Measurements from ENCODE around the gene EOLA1.
"Not testable (repeated sequence)": the region's sequence is repeated elsewhere in the genome, so short reads cannot be mapped to it uniquely, and the experiment has no call there.

Gene EOLA1

DNA sequence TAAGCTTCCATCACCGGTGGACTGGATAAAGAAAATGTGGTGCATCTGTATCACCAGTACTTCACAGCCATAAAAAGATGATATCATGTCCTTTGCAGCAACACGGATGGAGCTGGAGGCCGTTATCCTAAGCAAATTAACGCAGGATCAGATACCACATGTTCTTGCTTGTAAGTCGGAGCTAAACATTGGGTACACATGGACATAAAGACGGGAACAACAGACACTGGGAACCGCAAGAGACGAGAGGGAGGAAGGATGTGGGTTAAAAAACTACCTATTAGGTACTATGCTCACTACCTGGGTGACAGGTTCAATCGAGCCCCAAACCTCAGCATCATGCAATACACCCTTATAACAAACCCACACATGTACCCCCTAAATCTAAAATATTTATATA, 19.4 kb upstream of the EOLA1 start:
- peaks cover 31% of the 10 kb centered on the region for H3K4me1 Mint-ChIP-seq (ENCODE audit: low read depth)
- H3K4me3 Mint-ChIP-seq: peak overlapping the region; percentile 66
- peak overlapping the region; percentile 64 for H3K27ac Mint-ChIP-seq
- H3K9me3 Mint-ChIP-seq: peaks cover 14% of the 10 kb centered on the region
- DNase-seq (ENCODE audit: low spot score): no peak
- H3K27me3 Mint-ChIP-seq (ENCODE audit: low read depth): no peaks in the 10 kb centered on the region
- peaks cover 15% of the 10 kb centered on the region for H3K36me3 Mint-ChIP-seq (ENCODE audit: low read depth)

DNA sequence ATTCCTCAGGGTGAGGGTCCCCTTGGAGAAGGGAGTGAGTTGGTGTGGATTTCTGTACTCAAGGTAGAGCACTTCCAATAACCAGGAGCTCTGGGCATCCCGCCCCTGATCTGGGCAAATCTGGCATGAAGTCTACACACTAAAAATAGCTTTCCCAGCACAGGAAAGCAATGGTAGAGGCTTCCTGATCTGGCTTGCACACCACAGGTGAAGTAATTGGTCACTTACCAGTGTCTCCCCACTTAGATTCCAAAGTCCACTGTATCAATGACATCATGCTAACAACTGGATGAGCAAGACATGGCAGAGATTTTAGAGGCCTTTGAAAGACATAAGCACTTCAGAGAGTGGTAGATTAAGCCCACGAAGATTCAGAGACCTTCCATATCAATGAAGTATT, 17.9 kb upstream of the EOLA1 start:
- no peak overlapping the region for H3K27ac Mint-ChIP-seq
- H3K9me3 Mint-ChIP-seq: peaks cover 1% of the 10 kb centered on the region
- no peaks in the 10 kb centered on the region for H3K27me3 Mint-ChIP-seq (ENCODE audit: low read depth)
- no peak overlapping the region for H3K4me3 Mint-ChIP-seq
- peaks cover 7% of the 10 kb centered on the region for H3K36me3 Mint-ChIP-seq (ENCODE audit: low read depth)
- peaks cover 28% of the 10 kb centered on the region for H3K4me1 Mint-ChIP-seq (ENCODE audit: low read depth)
- no peak for DNase-seq (ENCODE audit: low spot score)

DNA sequence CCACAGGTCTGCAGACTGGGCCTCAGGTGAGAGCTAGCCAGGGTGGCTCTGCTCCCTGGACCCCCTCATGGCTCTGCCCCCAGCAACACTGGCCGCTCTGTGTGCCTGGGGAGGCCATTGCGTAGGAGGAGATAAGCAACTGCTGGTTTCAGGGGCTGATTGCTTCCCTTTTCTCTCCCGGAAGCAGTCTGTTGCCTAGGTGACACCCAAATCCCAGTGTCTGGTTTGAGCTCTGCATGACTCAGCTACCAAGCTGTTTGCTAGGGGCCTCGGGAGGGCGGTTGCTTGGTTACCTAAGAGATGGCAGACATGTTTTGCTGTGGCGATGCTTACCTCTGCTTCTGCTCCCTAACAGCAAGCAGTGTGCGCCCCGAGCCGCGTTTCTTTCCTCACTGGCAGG, 15.4 kb upstream of the EOLA1 start:
- H3K27ac Mint-ChIP-seq: peak overlapping the region; percentile 75
- peak overlapping the region; percentile 36 for H3K4me3 Mint-ChIP-seq
- not testable (repeated sequence) for H3K27me3 Mint-ChIP-seq (ENCODE audit: low read depth)

DNA sequence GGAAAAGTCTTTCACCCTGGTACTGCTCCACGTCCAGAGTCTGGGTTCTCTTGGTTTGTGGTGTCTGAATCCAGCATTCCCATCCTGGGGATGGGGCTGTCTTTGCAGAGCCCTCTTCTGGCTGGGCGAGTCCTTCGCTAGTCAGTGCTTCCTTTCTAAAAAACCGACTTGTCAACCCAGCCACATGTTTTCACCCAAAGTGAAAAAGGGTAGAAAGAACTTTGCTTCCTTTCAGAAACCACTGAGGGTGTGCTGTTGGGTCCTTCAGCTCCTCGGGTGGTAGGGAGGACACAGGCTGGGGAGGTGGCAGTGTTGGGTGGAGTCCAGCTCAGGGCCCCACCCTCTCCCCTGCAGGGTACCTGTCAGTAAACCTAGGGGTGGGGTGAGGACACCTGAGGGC, 14.9 kb upstream of the EOLA1 start:
- H3K9me3 Mint-ChIP-seq; H3K27me3 Mint-ChIP-seq (ENCODE audit: low read depth): not testable (repeated sequence)
- Mint-ChIP-seq H3K4me1 (ENCODE audit: low read depth) (peaks cover 22% of the 10 kb centered on the region), H3K27ac (peak overlapping the region; percentile 87), H3K36me3 (ENCODE audit: low read depth) (peaks cover 12% of the 10 kb centered on the region), H3K4me3 (peak overlapping the region; percentile 50)
- DNase-seq (ENCODE audit: low spot score): peak; percentile 10

More for the DNA sequence above, 15.4 kb upstream of the EOLA1 start:
- H3K36me3 Mint-ChIP-seq (ENCODE audit: low read depth); H3K9me3 Mint-ChIP-seq: not testable (repeated sequence)
- DNase-seq (ENCODE audit: low spot score): peak; percentile 66
- peaks cover 27% of the 10 kb centered on the region for H3K4me1 Mint-ChIP-seq (ENCODE audit: low read depth)

DNA sequence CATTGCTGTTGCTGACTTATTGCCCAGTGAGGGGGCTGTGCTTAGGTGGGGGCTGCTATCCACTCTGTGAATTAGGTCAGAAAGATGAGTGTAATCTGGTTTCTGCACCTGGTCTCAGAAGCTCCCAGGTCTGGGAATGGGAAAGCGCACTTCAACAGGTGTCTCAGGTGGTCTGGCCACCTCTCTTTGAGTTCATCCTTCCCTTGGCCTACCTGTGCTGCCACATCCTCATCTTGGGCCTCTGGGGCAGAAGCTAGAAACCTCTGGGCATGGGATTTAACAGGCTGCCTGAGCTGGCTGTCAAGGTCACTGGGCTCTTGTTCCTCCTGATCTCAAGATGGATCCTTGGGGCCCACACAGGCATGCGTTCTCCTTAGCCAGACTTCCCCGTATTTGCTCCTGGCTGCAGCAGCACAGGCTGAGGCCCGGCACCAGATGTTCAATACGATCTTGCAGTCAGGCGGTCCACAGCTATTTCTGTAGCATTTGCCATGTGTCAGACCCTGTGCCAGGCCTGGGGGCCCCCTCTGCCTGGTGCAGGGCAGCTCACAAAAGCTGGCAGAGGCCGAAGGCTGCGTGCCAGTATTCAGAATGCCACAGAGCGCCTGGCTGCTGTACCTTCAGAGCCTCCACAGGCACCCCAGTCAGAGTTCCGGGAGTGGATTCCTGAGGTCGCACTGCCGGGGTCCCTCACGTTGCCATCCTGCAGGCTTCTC, 14.3 kb upstream of the EOLA1 start:
- not testable (repeated sequence) for H3K27me3 Mint-ChIP-seq (ENCODE audit: low read depth); H3K9me3 Mint-ChIP-seq; DNase-seq (ENCODE audit: low spot score); H3K4me3 Mint-ChIP-seq
- H3K36me3 Mint-ChIP-seq (ENCODE audit: low read depth): peaks cover 16% of the 10 kb centered on the region
- peaks cover 17% of the 10 kb centered on the region for H3K4me1 Mint-ChIP-seq (ENCODE audit: low read depth)
- H3K27ac Mint-ChIP-seq: peak overlapping the region; percentile 87

DNA sequence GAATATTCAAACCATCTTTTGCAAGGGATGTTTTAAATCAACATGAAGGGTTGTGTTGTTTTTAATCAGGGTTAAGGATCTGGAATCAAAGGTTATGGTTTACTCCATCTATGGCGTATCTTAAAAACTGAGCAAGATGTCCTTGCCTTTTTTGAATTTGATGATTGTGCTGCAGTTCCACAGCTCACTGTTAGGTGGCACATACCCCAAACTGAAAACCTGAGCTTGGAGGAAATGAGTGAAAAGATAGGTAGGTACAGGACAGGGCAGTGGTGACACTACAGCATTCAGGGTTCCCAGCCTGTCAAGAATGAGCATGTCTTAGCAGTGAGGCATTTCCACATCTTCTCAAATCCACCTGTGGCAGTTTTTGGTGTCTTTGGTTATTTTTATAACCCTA, 13.1 kb upstream of the EOLA1 start:
- H3K4me1 Mint-ChIP-seq (ENCODE audit: low read depth): peaks cover 11% of the 10 kb centered on the region
- DNase-seq (ENCODE audit: low spot score): no peak
- H3K27ac Mint-ChIP-seq: peak overlapping the region; percentile 18
- no peaks in the 10 kb centered on the region for H3K9me3 Mint-ChIP-seq
- H3K27me3 Mint-ChIP-seq (ENCODE audit: low read depth): no peaks in the 10 kb centered on the region
- no peak overlapping the region for H3K4me3 Mint-ChIP-seq
- peaks cover 23% of the 10 kb centered on the region for H3K36me3 Mint-ChIP-seq (ENCODE audit: low read depth)

DNA sequence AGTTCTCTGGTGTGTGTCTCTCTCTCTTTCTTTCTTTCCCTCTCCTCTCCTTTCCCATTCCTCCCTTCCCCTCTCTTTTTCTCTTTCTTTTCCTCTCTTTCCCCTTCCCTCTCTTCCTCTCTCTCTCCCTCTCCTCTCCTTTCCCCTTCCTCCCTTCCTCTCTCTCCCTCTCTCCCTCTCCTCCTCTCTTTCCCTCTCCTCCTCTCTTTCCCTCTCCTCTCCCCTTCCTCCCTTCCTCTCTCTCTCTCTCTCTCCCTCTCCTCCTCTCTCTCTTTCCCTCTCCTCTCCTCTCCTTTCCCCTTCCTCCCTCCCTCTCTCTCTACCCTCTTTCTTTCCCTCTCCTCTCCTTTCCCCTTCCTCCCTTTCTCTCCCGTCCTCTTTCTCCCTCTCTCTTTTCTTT, 12.4 kb upstream of the EOLA1 start:
- Mint-ChIP-seq H3K36me3 (ENCODE audit: low read depth) (peaks cover 23% of the 10 kb centered on the region), H3K9me3 (no peaks in the 10 kb centered on the region), H3K27ac (no peak overlapping the region), H3K4me1 (ENCODE audit: low read depth) (peaks cover 10% of the 10 kb centered on the region), H3K27me3 (ENCODE audit: low read depth) (no peaks in the 10 kb centered on the region), H3K4me3 (no peak overlapping the region)
- DNase-seq (ENCODE audit: low spot score): no peak

DNA sequence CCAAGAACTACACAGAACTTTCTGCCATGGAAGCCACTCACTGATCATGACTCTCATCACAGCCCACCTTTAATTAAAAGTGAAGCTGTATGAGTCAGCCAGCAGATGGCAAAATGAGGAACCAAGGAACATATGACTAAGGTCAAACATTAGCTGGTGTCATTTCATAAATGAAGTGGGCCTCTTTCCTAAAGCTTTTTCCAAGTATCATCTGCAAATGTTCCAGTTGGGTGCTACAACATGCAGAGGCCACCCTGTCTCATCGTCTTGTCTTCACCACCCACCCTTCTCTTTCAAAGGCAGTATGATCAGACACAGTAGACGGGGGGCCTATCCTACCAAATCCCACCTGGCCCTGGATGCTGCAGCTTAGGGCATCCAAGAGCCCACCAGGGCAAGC, 9.2 kb upstream of the EOLA1 start:
- Mint-ChIP-seq H3K4me1 (ENCODE audit: low read depth) (peaks cover 10% of the 10 kb centered on the region), H3K9me3 (no peaks in the 10 kb centered on the region), H3K27me3 (ENCODE audit: low read depth) (no peaks in the 10 kb centered on the region), H3K27ac (no peak overlapping the region), H3K4me3 (no peak overlapping the region), H3K36me3 (ENCODE audit: low read depth) (peaks cover 29% of the 10 kb centered on the region)
- DNase-seq (ENCODE audit: low spot score): no peak

DNA sequence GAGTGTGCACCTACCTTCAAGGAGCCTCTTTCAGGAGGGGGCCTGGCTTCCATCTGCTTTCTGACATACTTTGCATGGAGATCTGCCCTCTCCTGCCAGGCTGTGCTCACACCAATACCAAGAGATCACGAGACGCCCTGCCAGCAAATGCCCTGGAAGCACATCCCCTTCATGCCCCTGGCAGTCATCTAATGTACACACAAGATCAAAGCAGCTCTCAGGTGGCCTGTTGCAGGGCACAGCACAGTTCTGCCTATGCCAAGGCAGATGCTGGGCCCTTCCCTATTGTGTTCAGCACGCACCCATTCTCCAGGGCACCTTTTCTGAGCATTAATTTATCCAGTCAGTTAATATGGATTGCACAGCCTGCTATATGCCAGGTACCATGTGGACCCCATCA, 7.9 kb upstream of the EOLA1 start:
- H3K27ac Mint-ChIP-seq; H3K4me3 Mint-ChIP-seq; H3K27me3 Mint-ChIP-seq (ENCODE audit: low read depth); H3K9me3 Mint-ChIP-seq; DNase-seq (ENCODE audit: low spot score); H3K4me1 Mint-ChIP-seq (ENCODE audit: low read depth): not testable (repeated sequence)
- peaks cover 27% of the 10 kb centered on the region for H3K36me3 Mint-ChIP-seq (ENCODE audit: low read depth)

DNA sequence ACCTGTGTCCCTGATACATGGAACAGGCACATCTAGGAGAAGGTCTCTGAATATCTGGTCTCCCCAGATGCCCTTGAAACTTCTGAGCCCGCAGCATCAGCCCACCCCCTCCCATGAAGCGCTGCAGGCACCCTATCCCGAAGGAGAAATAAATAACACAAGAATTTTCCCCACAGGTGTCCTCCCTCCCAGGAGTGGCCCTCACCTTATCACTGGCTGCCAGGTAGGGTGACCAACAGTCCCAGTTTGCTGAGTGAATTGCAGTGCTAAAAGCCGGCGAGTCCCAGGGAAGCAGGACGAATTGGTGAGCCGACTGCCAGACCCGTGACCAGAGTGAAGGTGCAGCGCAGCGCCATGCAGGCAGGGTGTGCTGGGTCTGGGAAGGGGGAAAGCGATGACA, 6.8 kb upstream of the EOLA1 start:
- not testable (repeated sequence) for H3K27ac Mint-ChIP-seq

DNA sequence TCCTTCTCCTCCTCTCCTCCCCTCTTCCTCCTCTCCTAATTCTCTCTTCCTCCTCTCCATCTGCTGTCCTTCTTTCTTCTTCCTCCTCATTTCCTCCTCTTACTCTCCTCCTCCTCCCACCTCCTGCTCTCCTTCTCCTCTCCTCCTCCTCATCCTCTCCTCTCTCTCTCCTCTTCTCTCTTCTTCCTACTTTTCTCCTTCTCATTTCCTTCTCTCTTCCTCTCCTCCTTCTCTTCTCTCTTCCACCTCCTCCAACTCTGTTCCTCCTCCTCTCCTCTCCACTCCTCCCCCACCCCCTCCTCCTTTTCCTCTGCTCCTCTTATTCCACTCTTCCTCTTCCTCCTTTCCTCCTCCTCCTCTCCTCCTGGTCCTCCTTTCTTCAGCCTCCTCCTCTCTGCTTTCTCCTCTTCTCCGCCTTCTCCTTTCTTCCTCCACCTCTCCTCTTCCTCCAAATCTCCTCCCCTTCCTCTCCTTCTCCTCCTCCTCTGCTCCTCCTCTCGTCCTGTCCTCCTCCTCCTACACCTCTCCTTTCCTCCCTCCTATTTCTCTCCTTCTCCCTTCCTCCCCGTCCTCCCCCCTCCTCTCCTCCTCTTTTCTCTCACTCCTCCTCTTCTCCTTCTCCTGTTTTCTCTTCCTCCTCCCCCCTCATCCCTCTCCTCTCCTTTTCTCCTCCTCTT, 5.7 kb upstream of the EOLA1 start:
- not testable (repeated sequence) for H3K27ac Mint-ChIP-seq; H3K4me1 Mint-ChIP-seq (ENCODE audit: low read depth); H3K4me3 Mint-ChIP-seq; H3K9me3 Mint-ChIP-seq; H3K27me3 Mint-ChIP-seq (ENCODE audit: low read depth); DNase-seq (ENCODE audit: low spot score)
- H3K36me3 Mint-ChIP-seq (ENCODE audit: low read depth): peaks cover 20% of the 10 kb centered on the region

More for the DNA sequence above, 6.8 kb upstream of the EOLA1 start:
- not testable (repeated sequence) for H3K9me3 Mint-ChIP-seq; H3K4me3 Mint-ChIP-seq; H3K27me3 Mint-ChIP-seq (ENCODE audit: low read depth); H3K4me1 Mint-ChIP-seq (ENCODE audit: low read depth); DNase-seq (ENCODE audit: low spot score)
- H3K36me3 Mint-ChIP-seq (ENCODE audit: low read depth): peaks cover 27% of the 10 kb centered on the region

DNA sequence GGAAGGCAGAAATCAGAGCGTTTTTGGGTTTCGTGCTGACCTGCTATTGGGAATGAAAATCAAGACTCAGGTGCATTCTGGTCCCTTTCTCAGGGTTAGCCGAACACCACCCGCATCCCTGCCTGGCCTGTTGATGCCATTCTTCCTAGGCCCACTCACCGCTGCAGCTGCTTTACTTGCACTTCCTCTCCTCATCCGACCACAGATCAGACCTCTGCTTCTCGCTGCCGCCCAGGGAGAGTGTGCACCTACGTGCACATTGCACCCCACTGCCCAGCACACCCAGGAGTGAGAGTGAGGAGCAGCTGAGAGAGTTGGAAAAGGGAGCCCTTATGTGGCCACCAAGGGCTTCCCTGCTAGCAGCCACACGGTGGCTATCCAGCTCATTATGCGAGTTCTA, 3.3 kb upstream of the EOLA1 start:
- H3K27ac Mint-ChIP-seq; H3K4me1 Mint-ChIP-seq (ENCODE audit: low read depth); H3K9me3 Mint-ChIP-seq; H3K27me3 Mint-ChIP-seq (ENCODE audit: low read depth); H3K36me3 Mint-ChIP-seq (ENCODE audit: low read depth); DNase-seq (ENCODE audit: low spot score); H3K4me3 Mint-ChIP-seq: not testable (repeated sequence)

DNA sequence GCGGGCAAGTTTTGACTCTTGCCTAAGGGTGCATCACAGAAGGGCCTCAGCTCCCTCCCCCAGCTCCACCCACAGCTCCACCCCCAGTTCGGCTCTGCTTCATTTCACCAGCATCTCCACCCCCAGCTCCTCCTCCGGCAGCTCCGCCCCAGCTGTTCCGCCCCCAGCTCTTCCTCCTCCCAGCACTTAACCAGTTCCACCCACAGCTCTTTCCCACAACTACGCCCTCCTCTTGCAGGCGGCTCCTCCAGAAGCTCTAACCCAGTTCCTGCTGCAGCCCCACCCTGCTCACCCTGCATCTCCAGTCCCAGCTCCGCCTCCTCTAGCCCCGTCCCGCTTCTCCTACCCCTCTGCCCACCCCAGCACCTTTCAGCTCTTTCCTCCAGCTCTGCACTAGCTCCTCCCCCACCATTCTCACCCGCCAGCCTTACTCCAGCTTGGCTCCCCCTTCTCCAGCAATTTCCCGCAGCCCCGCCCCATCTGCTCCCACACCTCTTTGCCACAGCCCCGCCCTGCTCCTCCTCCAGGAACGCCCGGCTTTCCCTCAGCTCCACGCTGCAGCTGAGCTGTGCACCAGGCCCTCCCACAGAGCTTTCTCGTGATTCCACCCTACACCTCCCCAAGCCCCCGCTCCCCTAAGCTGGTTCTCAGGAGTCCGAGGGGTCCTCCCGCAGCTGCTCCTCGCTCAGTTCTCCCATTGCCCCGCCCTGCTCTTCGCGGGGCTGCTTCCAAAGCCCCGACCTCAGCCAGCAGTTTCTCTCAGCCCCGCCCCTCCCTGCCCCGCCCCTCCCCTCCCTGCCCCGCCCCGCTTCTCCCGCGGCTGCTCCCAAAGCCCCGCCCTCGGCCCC, 1.3 kb upstream of the EOLA1 start:
- peak overlapping the region; percentile 95 for H3K27ac Mint-ChIP-seq
- peaks cover 6% of the 10 kb centered on the region for H3K36me3 Mint-ChIP-seq (ENCODE audit: low read depth)
- no peaks in the 10 kb centered on the region for H3K9me3 Mint-ChIP-seq

DNA sequence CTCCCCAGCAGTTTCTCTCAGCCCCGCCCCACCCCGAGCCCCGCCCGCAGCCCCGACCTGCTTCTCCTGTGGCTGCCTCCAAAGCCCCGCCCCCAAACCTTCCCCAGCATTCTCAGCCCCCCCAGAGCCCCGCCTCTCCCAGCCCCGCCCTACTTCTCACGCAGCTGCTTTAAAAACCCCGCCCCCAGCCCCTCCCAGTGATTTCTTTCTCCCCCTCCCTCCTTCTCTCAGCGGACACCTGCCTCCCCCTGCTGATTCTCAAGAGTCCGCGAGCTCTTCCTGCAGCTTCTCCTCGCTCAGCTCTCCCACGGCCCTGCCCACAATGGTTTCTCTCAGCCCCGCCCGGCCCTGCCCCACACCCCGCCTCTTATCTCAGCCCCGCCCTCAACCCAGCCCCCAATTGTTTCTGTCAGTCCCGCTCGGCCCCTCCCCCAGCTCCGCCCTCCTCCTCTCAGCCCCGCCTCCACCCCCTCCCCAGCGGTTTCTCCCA, 636 bp upstream of the EOLA1 start:
- Mint-ChIP-seq H3K9me3 (no peaks in the 10 kb centered on the region), H3K36me3 (ENCODE audit: low read depth) (peaks cover 6% of the 10 kb centered on the region), H3K4me1 (ENCODE audit: low read depth) (peaks cover 1% of the 10 kb centered on the region), H3K27me3 (ENCODE audit: low read depth) (no peaks in the 10 kb centered on the region), H3K4me3 (peak overlapping the region; percentile 100), H3K27ac (peak overlapping the region; percentile 100)
- peak; percentile 73 for DNase-seq (ENCODE audit: low spot score)

More for the DNA sequence above, 1.3 kb upstream of the EOLA1 start:
- peaks cover 1% of the 10 kb centered on the region for H3K4me1 Mint-ChIP-seq (ENCODE audit: low read depth)
- H3K4me3 Mint-ChIP-seq: peak overlapping the region; percentile 95
- H3K27me3 Mint-ChIP-seq (ENCODE audit: low read depth): no peaks in the 10 kb centered on the region
- peak; percentile 71 for DNase-seq (ENCODE audit: low spot score)
